Esophagus muscularis mucosa (tissue), 4 donors: ENCODE measurements around the gene DUT. TPM values are rescaled to one million over a fixed set of nuclear protein-coding genes. Genes with fewer than 3 reads are reported as not detected.
"Not testable (repeated sequence)": the region's sequence is repeated elsewhere in the genome, so short reads cannot be mapped to it uniquely, and the experiment has no call there.

Experiments
- DNase-seq: peaks from one replicate; pipeline ENCODE4 v3.0.0-alpha.2; 2017; ENCODE audit errors: extremely low spot score
- H3K27ac ChIP-seq, 4 donors: fragments of 200-600 bp; sonication (generic); replicated peaks in 1 of 4; 1 replicate in 3 of 4; 2 replicates in 1 of 4; pipeline ENCODE4 v1.5.1; 2016 to 2019; ENCODE audit warnings: mild to moderate bottlenecking in 1 of 4
- H3K27me3 ChIP-seq, 4 donors: fragments of 200-600 bp; sonication (generic); one replicate each; pipeline versions ENCODE4 v1.5.1 to v1.6.0; 2016 to 2019
- H3K36me3 ChIP-seq, 4 donors: fragments of 200-600 bp; sonication (generic); one replicate each; pipeline ENCODE4 v1.5.1; 2016 to 2019
- H3K4me1 ChIP-seq, 4 donors: fragments of 200-600 bp; sonication (generic); one replicate each; pipeline ENCODE4 v1.5.1; 2016 to 2019
- H3K4me3 ChIP-seq, 4 donors: fragments of 200-600 bp; sonication (generic); 1 replicate in 2 of 4; 2 replicates in 2 of 4; pipeline ENCODE4 v1.5.1; 2016 to 2019; ENCODE audit warnings: mild to moderate bottlenecking in 4 of 4, moderate library complexity in 1 of 4
- H3K9me3 ChIP-seq, 4 donors: fragments of 200-600 bp; sonication (generic); 1 replicate in 3 of 4; 2 replicates in 1 of 4; pipeline ENCODE4 v1.5.1; 2016 to 2019
- CTCF ChIP-seq, 3 experiments: fragments of 200-600 bp in 2 of 3; fragments of 450-650 bp in 1 of 3; sonication (generic) in 2 of 3; IDR thresholded peaks; one replicate each; pipeline ENCODE4 v1.5.1; 2017 to 2019; ENCODE audit warnings: antibody characterized with exemption in 3 of 3, mild to moderate bottlenecking in 2 of 3, moderate library complexity in 1 of 3
- EP300 ChIP-seq: sonication (generic); formaldehyde crosslinking; IDR thresholded peaks from one replicate; pipeline ENCODE4 v1.6.1; 2017; ENCODE audit warnings: antibody characterized with exemption
- POLR2A ChIP-seq: fragments of 450-650 bp; IDR thresholded peaks from one replicate; pipeline ENCODE4 v1.6.1; 2017; ENCODE audit warnings: antibody characterized with exemption, moderate library complexity, mild to moderate bottlenecking, low read depth
- POLR2AphosphoS5 ChIP-seq, 2 donors: sonication (generic); formaldehyde crosslinking; IDR thresholded peaks; one replicate each; pipeline ENCODE4 v1.6.1; 2017; ENCODE audit warnings: antibody characterized with exemption in 2 of 2
- WGBS: methylation state at CpG from one replicate; pipeline ENCODE4 v1.1.5; 2018; 5-methylcytosine and 5-hydroxymethylcytosine counted together
- intact Hi-C: fragments of 100-400 bp; cut with DNase I; formaldehyde crosslinking; loops from one replicate; pipeline ENCODE4 v1.15.1; 2023
- total RNA-seq, 4 donors: library from RNA; depleted of rRNA; stranded (reverse); fragments of >200 nt; gene quantifications; one replicate each; pipeline versions ENCODE4 v1.1.0 to v1.2.1, GENCODE V29; 2016

The DUT gene
- total RNA-seq, 4 donors from 2014 or later: 82.0 to 121 (median 92.8) TPM

DNA sequence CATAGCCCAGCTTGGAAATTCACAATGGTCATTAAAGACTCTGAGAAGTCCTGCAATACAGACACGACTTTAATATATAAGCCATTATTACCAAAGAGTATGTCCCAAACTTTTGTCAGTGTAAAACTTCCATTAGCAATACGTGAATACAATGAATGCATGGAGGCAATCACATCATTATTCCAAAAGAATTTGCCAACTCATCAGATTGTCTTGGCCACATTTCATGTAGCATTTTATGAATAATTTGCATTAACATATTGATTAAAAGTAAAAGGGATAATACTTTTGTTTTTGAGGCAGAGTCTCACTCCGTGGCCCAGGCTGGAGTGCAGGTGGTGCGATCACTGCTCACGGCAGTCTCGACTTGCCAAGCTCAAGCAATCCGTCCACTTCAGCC is 7.9 kb upstream of the DUT start:
- H3K27ac ChIP-seq: no peak overlapping the region
- no peak overlapping the region for H3K4me3 ChIP-seq
- H3K4me1 ChIP-seq: no peaks in the 10 kb centered on the region
- no peaks in the 10 kb centered on the region for H3K9me3 ChIP-seq
- TF ChIP-seq CTCF (IDR thresholded peaks at IDR 0.05) (no peak), POLR2A (no peak), EP300 (no peak), POLR2AphosphoS5 (IDR thresholded peaks at IDR 0.05) (no peak)
- intact Hi-C loops: no loop called here
- no peaks in the 10 kb centered on the region for H3K36me3 ChIP-seq
- 99% methylated on average over 7 of the region's 7 CpGs for WGBS
- H3K27me3 ChIP-seq: no peaks in the 10 kb centered on the region
- DNase-seq: no peak

DNA sequence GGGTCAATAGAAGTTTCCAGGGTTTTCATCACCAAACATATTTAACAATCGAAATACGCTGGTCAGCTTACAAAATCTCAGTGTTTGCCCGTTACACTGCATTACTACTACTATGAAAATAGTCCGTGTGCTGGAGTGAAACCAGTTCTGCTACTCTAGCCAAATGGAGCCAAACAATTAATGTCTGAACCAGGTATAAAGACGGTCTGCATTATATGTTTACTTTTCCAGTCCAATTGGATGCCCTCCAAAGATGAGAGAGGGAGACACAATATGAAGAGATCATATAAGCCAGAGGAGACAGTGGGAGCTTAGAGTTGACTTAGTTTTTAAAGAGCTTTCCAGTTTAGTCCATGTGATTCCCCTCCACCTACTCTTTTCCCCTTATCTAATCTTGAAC is 6.3 kb upstream of the DUT start:
- no peak overlapping the region for H3K27ac ChIP-seq
- no peaks in the 10 kb centered on the region for H3K27me3 ChIP-seq
- no peak for TF ChIP-seq POLR2AphosphoS5 (IDR thresholded peaks at IDR 0.05)
- TF ChIP-seq EP300: no peak
- TF ChIP-seq POLR2A: no peak
- TF ChIP-seq CTCF (IDR thresholded peaks at IDR 0.05): no peak
- no peak for DNase-seq
- WGBS: 42% methylated on average over 5 of the region's 5 CpGs
- peaks cover 0 to 4% (median 3%) of the 10 kb centered on the region in 4 donors for H3K4me1 ChIP-seq
- intact Hi-C loops: no loop called here
- no peak overlapping the region for H3K4me3 ChIP-seq
- H3K36me3 ChIP-seq: no peaks in the 10 kb centered on the region
- H3K9me3 ChIP-seq: no peaks in the 10 kb centered on the region

DNA sequence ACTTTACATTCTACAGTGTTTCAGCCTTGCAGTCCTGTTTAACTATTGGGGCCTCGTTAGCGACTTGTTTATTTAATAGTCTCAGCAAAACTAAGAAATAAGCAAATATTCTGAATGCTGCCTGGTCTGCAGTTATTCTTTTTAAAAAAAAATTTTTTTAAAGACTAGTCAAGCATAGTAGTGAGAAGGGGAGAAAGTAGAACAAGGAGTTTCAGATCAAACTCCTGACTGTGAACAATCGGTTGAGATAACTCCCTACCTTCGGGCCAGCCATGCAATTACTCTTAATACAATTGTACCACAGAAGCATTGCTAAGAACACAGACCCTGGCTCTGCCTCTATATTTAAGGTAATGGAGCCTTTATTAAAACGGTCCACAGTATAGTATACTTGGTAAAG is 5.8 kb upstream of the DUT start:
- intact Hi-C loops: no loop called here

GRCh38 chr15:48326180-48326579 is 5.0 kb upstream of the DUT start:
- intact Hi-C loops, DNase-seq, H3K27ac ChIP-seq, H3K4me3 ChIP-seq, H3K27me3 ChIP-seq, H3K36me3 ChIP-seq, H3K9me3 ChIP-seq: not testable (repeated sequence)
- H3K4me1 ChIP-seq: peaks cover 6 to 12% (median 10%) of the 10 kb centered on the region in 4 donors
- WGBS: 90% methylated on average over 6 of the region's 6 CpGs

More for the DNA sequence above, 5.8 kb upstream of the DUT start:
- WGBS: 92% methylated on average over 5 of the region's 5 CpGs
- H3K9me3 ChIP-seq: no peaks in the 10 kb centered on the region
- no peaks in the 10 kb centered on the region for H3K36me3 ChIP-seq
- no peaks in the 10 kb centered on the region for H3K27me3 ChIP-seq
- TF ChIP-seq POLR2A: no peak
- TF ChIP-seq POLR2AphosphoS5 (IDR thresholded peaks at IDR 0.05): no peak
- no peak for TF ChIP-seq CTCF (IDR thresholded peaks at IDR 0.05)
- no peak for TF ChIP-seq EP300
- no peak overlapping the region for H3K4me3 ChIP-seq
- no peak for DNase-seq
- H3K4me1 ChIP-seq: peaks cover 4 to 9% (median 7%) of the 10 kb centered on the region in 4 donors
- H3K27ac ChIP-seq: no peak overlapping the region

DNA sequence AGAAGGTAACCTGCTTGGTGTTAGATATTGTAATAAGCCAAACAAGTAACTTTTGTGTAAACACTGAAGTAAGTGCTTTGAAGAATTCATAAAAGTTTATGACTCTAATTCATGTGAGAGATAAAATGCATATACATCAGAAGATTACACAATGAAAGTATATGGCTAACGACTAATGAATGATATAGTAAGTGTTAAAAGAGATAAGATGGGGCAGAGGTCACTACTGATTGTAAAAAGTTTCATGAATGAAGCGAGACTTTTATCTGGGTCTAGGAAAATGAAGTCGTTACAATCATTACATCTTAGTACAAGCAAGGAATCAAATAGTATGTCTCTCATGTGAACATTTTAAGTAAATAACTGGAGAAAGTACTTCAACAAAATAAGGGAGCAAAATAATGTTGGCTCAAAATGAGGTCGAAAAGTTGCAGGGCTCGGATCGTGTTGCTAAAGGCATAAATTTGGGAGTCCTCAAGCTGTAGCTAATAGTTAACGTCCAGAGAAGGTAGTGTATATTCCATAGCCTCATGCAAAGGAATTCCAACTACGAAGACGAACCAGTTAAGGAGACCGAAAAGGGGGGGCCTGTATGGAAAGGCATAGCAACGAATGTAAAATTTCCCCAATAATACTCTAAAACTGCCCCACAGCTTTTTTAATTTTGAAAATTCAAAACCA is 984 bp upstream of the DUT start:
- intact Hi-C loops: no loop called here
- peak overlapping the region; percentile 96 to 100 (median 99) for H3K27ac ChIP-seq
- no peak for DNase-seq
- 14% methylated on average over 11 of the region's 11 CpGs for WGBS
- no peaks in the 10 kb centered on the region for H3K9me3 ChIP-seq
- no peaks in the 10 kb centered on the region for H3K27me3 ChIP-seq
- peak overlapping the region; percentile 85 to 100 (median 98) for H3K4me3 ChIP-seq
- TF ChIP-seq POLR2AphosphoS5 (IDR thresholded peaks at IDR 0.05) (no peak), CTCF (IDR thresholded peaks at IDR 0.05) (no peak), EP300 (no peak), POLR2A (no peak)
- peaks cover 9 to 18% (median 12%) of the 10 kb centered on the region in 4 donors for H3K36me3 ChIP-seq
- peaks cover 16 to 26% (median 21%) of the 10 kb centered on the region in 4 donors for H3K4me1 ChIP-seq
